ENCODE measurements around the gene COL26A1. TPM values are rescaled to one million over a fixed set of nuclear protein-coding genes. Genes with fewer than 3 reads are reported as not detected.
A peak's percentile ranks its signal among the peaks of the same experiment; 100 is the strongest.

COL26A1 gene
- total and polyA plus RNA-seq, 8 donors, result 0.37 to 3.5 (median 0.86) TPM

- ATAC-seq, result no peak
- peak in 1 of 6 donors; percentile 34 for DNase-seq
- intact Hi-C loops (cut with DNase I), result no loop called here
- FAIRE-seq, result no peak
- Histone ChIP-seq H3K9me3 (peaks cover 0 to under 1% (median 0%) of the 10 kb centered on the region in 4 donors), H3K4me1 (no peaks in the 10 kb centered on the region), H3K36me3 (no peaks in the 10 kb centered on the region), H3K27ac (no peak overlapping the region), H3K27me3 (no peaks in the 10 kb centered on the region), H3K4me3 (no peak overlapping the region)
- WGBS, 2 donors, result 53 to 65% methylated on average over 15 of the region's 15 CpGs
- no peak for TF ChIP-seq CTCF (IDR thresholded peaks at IDR 0.05)
Observed at GRCh38 chr7:101562531-101563197, 200.0 kb downstream of the COL26A1 start.

- WGBS, 2 donors, result 68 to 69% methylated on average over 15 of the region's 15 CpGs
Observed at GRCh38 chr7:101563198-101563901, 200.7 kb downstream of the COL26A1 start.

GRCh38 chr7:101563943-101564777, 201.5 kb downstream of the COL26A1 start:
- Histone ChIP-seq H3K27ac (no peak overlapping the region), H3K36me3 (no peaks in the 10 kb centered on the region), H3K4me3 (no peak overlapping the region), H3K4me1 (no peaks in the 10 kb centered on the region), H3K9me3 (peaks cover 0 to 2% (median 0%) of the 10 kb centered on the region in 4 donors), H3K27me3 (no peaks in the 10 kb centered on the region)
- 69 to 72% methylated on average over 23 of the region's 23 CpGs for WGBS, 2 donors
- no peak for TF ChIP-seq CTCF (IDR thresholded peaks at IDR 0.05)
- intact Hi-C loops (cut with DNase I), result no loop called here
- DNase-seq, result no peak
- no peak for ATAC-seq
- FAIRE-seq, result no peak

More at GRCh38 chr7:101563198-101563901, 200.7 kb downstream of the COL26A1 start:
- no peaks in the 10 kb centered on the region for H3K36me3 ChIP-seq
- ATAC-seq (no peak), FAIRE-seq (no peak), DNase-seq (peak in 1 of 6 donors; percentile 37)
- H3K9me3 ChIP-seq, result peaks cover 0 to 2% (median 0%) of the 10 kb centered on the region in 4 donors
- no peak overlapping the region for H3K27ac ChIP-seq
- no peaks in the 10 kb centered on the region for H3K4me1 ChIP-seq
- no peak overlapping the region for H3K4me3 ChIP-seq
- TF ChIP-seq CTCF (IDR thresholded peaks at IDR 0.05), result no peak
- intact Hi-C loops (cut with DNase I), result no loop called here
- H3K27me3 ChIP-seq, result no peaks in the 10 kb centered on the region

- Histone ChIP-seq H3K4me1 (no peaks in the 10 kb centered on the region), H3K27ac (no peak overlapping the region), H3K27me3 (no peaks in the 10 kb centered on the region), H3K36me3 (no peaks in the 10 kb centered on the region), H3K9me3 (peaks cover 0 to 2% (median 0%) of the 10 kb centered on the region in 4 donors), H3K4me3 (no peak overlapping the region)
- intact Hi-C loops (cut with DNase I), result no loop called here
- ATAC-seq, result no peak
- WGBS, 2 donors, result 22 to 27% methylated on average over 14 to 16 of the region's 16 CpGs
- DNase-seq, result peak in 1 of 6 donors; percentile 41
- no peak for TF ChIP-seq CTCF (IDR thresholded peaks at IDR 0.05)
- FAIRE-seq, result no peak
Observed at GRCh38 chr7:101564778-101565211, 202.1 kb downstream of the COL26A1 start.

Data from pancreas (tissue), 10 donors.